Activated CD4-positive, alpha-beta T cell treated with anti-CD3 and anti-CD28 coated beads for 24 hours (primary cell): ENCODE measurements around the gene KRTAP2-3.
"Not testable (repeated sequence)": the region's sequence is repeated elsewhere in the genome, so short reads cannot be mapped to it uniquely, and the experiment has no call there.

Experiments
- DNase-seq, 2 donors: peaks; one replicate each; pipeline ENCODE4 v3.0.0-alpha.2; 2020; ENCODE audit warnings: low read depth in 2 of 2

KRTAP2-3 gene

GRCh38 chr17:41067281-41067680 is 7.4 kb upstream of the KRTAP2-3 start:
- DNase-seq, result no peak

DNA sequence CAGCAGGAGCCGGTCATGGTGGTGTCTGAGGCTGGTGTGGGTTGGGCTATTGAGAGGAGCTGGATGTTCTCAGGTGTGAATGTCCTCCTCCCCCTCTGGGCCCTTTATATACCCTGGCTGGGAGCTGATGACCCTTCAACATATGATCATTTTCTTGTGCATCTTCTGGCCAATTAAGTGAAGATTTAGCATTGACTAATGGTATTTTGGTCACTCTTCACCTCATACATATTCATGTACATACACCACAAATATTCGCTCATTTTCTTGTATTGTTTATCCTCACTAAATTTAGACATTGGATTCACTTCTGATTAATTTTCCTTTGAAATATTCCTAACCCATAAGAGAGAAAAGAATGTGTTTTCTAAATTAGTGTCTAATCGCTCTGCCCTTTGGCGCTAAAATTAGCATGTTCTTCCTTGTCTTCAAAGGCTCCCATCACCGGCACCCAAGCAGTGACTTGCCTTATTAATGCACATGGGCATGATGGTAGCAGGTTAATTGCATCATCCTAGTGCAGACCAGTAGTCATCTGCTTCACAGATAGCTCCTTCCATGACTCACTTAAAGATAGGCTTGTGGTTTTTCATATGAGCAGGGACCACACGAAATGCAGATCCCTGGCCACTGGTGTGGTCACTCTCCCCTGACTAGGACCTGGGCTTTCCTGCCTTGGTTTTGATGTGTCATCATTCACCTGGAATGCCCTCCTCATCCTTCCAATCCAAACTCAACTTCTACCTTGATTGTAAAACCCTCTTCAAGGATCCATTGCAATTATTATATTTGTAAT is 6.1 kb upstream of the KRTAP2-3 start, which contains the start of gene KRTAP2-4:
Gene KRTAP2-4 (minus strand): TSS at position 51 of the 796 bp plus-strand sequence. CDS start 34 bp downstream, at position 17.
- DNase-seq, result no peak

DNA sequence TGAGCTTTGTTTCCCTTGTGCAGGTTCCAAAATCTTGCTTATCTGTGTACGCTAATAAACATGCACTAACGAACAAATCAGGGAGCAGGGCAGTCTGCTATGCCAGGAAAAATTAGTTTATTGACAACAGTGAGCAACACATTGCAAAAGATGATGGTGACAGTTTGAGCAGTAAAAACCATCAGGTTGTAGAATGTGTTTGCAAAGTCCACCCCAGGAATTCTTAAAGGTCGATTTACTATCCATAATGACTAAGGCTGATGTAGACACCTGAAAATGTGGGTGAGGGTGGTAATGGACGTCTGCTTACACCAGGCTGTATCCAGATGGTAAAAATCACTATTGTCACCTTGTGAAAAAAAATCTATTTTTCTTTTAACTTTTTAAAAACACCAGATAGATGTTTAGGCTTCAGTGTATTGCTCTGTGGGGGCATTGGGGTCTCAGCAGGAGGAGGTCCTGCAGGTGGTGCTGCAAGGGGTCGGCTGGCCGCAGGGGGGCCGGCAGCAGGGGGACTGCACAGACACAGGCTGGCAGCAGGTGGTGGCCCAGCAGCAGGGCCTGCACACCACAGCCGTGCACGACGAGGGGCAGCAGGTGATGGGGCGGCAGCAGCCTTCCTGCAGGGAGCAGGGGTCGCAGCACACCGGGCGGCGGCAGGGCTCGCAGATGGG is 5.2 kb upstream of the KRTAP2-3 start:
- DNase-seq, result not testable (repeated sequence)

- no peak for DNase-seq
Observed at GRCh38 chr17:41064301-41064700, 4.4 kb upstream of the KRTAP2-3 start.

GRCh38 chr17:41063449-41063848 is 3.5 kb upstream of the KRTAP2-3 start:
- no peak for DNase-seq

GRCh38 chr17:41061964-41062363 is 2.0 kb upstream of the KRTAP2-3 start:
- DNase-seq, result no peak

GRCh38 chr17:41059276-41060051 is 450 bp downstream of the KRTAP2-3 start:
- DNase-seq, result not testable (repeated sequence)

DNA sequence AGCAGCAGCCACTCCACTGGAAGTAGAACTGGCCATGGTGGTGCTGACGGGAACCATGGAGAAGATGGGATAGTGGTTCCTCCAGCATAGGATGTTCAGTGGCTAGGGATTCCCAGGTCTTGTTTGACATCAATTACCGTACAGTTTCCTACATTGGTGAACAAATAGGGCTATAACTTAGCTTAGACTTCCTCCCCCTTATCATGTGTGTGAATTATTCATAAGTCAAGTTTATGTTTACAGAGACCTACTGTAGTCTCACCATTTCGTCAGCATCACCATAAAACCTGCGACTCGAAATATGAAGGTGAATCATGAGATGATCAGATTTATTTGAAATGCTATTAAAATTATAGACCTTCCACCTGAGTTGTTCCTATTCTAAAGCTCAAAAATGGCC is 1.2 kb downstream of the KRTAP2-3 start:
- no peak for DNase-seq

GRCh38 chr17:41057547-41057946 is 2.4 kb downstream of the KRTAP2-3 start:
- DNase-seq, result no peak

DNA sequence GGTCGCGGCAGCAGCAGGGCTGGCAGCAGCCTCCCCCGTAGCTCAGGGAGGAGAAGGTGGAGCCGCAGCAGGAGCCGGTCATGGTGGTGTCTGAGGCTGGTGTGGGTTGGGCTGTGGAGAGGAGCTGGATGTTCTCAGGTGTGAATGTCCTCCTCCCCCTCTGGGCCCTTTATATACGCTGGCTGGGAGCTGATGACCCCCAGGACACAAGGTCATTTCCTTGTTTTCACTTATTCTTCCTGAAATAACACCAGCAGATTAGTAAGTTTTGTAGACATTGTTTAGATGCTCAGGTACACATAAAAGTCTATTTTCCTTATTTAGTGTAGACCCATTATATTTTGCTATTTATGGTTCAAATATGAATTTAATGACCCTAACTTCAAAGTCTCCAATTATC is 4.8 kb downstream of the KRTAP2-3 start, which contains the start of gene KRTAP2-2:
Gene KRTAP2-2 (minus strand): TSS at position 101 of the 400 bp plus-strand sequence. CDS start 19 bp downstream, at position 82.
- not testable (repeated sequence) for DNase-seq

- not testable (repeated sequence) for DNase-seq
Observed at GRCh38 chr17:41054556-41054955, 5.4 kb downstream of the KRTAP2-3 start.

- DNase-seq, result no peak
Observed at GRCh38 chr17:41054025-41054424, 5.9 kb downstream of the KRTAP2-3 start.

GRCh38 chr17:41052566-41052965 is 7.3 kb downstream of the KRTAP2-3 start:
- no peak for DNase-seq

- no peak for DNase-seq
Observed at GRCh38 chr17:41049110-41049509, 10.8 kb downstream of the KRTAP2-3 start.

DNA sequence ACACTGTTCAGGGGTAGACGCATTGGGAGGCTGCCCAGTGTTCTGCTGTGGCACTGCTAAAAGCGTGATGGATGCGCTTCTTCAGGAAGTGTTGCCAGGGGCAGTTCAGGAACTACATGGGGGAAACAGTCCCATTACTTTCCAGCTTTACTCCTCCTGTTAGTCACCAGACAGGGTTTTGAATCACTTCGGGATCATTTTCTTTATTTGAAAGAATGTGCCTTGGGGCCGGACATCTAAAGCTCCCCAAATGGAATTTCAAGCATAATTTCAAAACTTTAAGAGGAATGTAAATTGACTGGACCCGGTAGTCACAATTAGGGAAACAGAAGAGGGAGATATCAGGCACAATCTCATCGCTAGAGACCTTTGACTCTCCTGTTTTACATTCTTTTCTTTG is 11.5 kb downstream of the KRTAP2-3 start:
- no peak for DNase-seq

- DNase-seq, result not testable (repeated sequence)
Observed at GRCh38 chr17:41046735-41047465, 13.0 kb downstream of the KRTAP2-3 start, which contains the start of gene KRTAP2-1. Gene KRTAP2-1 (minus strand): TSS chr17:41047316. CDS start chr17:41047267, 49 bp downstream.

DNA sequence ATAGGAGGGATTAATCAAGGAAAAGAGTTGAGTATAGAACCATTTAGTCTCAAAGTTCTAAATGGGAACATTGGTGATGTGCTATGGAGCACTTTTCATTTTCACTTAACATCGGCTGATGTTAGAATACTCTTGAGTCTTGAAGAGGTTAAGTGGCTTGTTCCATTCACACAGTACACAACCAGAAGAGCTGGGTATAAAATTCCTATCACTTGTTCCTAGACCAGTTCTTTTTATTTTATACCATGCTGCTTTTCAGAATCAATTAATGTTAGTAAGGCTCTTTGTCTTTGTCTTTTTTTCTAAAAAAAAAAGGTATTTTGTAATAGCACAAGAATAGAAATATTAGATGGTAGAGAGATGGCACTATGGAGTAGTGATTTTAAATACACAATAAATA is 17.0 kb downstream of the KRTAP2-3 start:
- DNase-seq, result no peak

DNA sequence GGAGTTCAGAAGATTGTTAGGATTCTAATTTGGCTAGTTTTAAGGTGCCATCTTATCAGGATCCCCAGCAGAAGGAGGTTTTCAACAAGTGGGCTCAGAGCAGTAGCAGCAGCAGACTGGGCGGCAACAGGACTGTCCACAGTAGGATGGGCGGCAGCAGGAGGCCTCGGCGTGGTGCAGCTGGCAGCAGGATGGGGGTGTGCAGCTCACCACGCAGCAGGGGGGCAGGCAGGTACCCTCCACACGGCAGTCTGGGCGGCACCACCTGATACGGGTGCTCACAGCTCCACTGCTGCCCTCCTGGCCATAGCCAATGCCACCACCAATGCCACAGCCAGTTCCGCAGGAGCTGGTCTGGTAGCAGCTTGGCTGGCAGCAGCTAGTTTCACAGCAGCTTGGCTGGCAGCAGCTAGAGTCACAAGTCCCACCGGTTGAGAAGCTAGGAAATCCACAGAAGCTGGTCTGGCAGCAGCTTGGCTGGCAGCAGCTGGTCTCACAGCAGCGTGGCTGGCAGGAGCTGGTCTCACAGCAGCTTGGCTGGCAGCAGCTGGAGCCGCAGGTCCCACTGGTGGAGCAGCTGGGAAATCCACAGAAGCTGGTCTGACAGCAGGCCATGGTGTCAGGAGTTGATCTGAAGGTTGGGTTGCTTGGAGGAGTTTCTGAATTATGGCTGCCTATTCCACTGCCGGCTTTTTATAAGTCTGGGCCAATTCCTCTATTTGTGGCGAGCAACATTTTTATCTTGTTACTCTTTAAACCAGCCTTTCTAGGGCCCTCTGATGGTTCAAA is 18.9 kb downstream of the KRTAP2-3 start, which contains the start of gene KRTAP1-1:
Gene KRTAP1-1 (minus strand): TSS at position 668 of the 789 bp plus-strand sequence. CDS start 53 bp downstream, at position 615.
- not testable (repeated sequence) for DNase-seq

DNA sequence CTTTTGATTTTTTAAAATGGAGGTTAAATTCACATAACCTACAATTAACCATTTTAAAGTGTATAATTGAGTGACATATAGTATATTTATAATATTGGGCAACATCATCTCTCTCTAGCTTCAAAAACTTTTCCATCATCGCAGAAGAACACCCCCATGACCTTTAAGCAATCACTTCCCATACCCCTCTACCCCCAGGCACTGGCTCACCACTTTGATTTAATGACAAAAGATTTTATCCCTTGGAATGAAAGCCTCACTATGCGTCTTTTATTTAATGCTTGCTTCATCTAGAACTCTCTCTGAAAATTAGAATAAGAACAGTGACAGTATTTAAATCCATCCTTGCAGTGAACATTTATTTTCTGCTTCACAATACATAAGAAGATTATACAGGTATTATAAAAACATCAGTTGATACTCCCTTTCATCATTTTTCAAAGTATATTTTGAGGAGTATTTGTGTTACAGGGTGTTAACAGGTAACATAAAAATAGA is 22.0 kb downstream of the KRTAP2-3 start:
- DNase-seq, result no peak

DNA sequence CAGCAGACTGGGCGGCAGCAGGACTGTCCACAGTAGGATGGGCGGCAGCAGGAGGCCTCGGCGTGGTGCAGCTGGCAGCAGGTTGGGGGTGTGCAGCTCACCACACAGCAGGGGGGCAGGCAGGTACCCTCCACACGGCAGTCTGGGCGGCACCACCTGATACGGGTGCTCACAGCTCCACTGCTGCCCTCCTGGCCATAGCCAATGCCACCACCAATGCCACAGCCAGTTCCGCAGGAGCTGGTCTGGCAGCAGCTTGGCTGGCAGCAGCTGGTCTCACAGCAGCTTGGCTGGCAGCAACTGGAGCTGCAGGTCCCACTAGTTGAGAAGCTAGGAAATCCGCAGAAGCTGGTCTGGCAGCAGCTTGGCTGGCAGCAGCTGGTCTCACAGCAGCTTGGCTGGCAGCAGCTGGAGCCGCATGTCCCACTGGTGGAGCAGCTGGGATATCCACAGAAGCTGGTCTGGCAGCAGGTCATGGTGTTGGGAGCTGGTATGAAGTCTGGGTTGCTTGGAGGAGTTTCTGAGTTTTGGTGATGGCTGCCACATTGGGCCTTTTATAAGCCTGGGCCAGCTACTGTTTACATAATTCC is 25.5 kb downstream of the KRTAP2-3 start, which contains the start of gene KRTAP1-3:
Gene KRTAP1-3 (minus strand): TSS at position 529 of the 590 bp plus-strand sequence. CDS start 53 bp downstream, at position 476.
- DNase-seq, result not testable (repeated sequence)
